ENCODE data around the gene UGDH. TPM values are rescaled to one million over a fixed set of nuclear protein-coding genes. Genes with fewer than 3 reads are reported as not detected.
"Not testable (repeated sequence)": the region's sequence is repeated elsewhere in the genome, so short reads cannot be mapped to it uniquely, and the experiment has no call there.

UGDH gene
- total RNA-seq: 10 to 100 TPM; 21.6 to 26.2 (median 23.2) TPM

DNA sequence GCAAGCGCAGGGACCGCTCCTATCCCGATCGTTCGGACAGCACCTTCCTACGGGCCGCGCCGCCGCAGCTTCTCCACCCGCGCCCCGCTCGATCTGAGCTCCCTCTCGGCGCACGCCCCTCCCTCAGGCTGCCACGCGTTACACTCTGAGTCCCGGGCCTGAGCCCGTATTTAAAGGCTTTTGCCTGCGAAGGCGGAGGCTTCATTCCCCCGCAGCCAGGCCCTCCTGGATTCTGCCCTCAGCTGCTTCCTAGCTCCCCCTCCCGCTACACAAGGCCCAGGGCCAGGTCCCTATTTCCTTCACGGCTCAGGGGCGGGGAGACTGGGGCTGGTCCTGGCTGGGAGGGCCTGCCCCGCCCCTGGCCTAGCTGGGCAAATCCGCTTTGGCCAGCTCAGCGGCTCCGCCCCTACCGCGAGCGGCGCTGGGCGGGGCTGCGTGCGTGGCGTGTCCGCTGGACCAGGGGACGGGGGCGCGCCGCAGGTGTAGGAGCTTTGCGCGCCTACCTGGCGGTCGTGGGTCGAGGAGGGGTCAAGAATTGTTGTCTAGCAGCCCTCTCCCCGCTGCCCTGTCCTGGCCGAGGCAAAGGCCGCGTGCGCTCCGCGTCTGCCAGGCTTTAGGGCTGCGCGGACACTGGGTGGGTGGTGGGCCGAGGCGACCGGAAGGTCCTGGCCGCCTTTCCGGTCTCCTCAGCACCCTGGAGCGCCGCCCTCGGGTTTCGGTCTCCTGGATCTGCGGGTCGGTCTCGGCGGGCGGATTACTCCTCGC is at the start of gene UGDH:
UGDH (minus strand) TSS at position 144 of the 765 bp plus-strand sequence. CDS start 5,927 bp downstream, outside the sequence.
- Mint-ChIP-seq H3K27me3 (ENCODE audit: low read depth) (no peaks in the 10 kb centered on the region), H3K4me1 (ENCODE audit: low read depth) (peaks cover 18% of the 10 kb centered on the region), H3K4me3 (peak within 1 kb of the TSS; percentile 99), H3K9me3 (peaks cover 18% of the 10 kb centered on the region), H3K36me3 (ENCODE audit: insufficient read depth) (peaks cover 15% of the 10 kb centered on the region)
- peak; percentile 87 for DNase-seq
- ATAC-seq: peak; percentile 99 to 100

DNA sequence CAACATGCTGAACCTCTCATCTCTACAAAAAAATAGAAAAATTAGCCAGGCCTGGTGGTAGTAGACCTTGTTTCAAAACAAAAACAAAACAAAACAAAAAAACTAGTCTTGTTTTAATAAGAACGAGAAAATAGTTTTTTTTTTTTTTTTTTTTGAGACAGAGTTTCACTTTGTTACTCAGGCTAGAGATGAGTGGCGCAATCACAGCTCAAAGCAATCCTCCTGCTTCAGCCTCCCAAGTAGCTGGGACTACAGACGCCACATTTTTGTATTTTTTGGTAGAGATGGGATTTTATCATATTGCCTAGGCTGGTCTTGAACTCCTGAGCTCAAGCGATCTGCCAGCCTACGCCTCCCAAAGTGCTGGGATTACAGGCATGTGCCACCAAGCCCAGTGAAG is 47.7 kb upstream of the UGDH start:
- Mint-ChIP-seq H3K4me3 (no peak overlapping the region), H3K36me3 (ENCODE audit: insufficient read depth) (no peaks in the 10 kb centered on the region), H3K27me3 (ENCODE audit: low read depth) (no peaks in the 10 kb centered on the region), H3K9me3 (no peaks in the 10 kb centered on the region), H3K4me1 (ENCODE audit: low read depth) (no peaks in the 10 kb centered on the region)
- DNase-seq (no peak), ATAC-seq (no peak)

- no peak overlapping the region for H3K4me3 Mint-ChIP-seq
- no peaks in the 10 kb centered on the region for H3K27me3 Mint-ChIP-seq (ENCODE audit: low read depth)
- peaks cover 5% of the 10 kb centered on the region for H3K4me1 Mint-ChIP-seq (ENCODE audit: low read depth)
- DNase-seq (no peak), ATAC-seq (no peak)
- H3K9me3 Mint-ChIP-seq: no peaks in the 10 kb centered on the region
- no peaks in the 10 kb centered on the region for H3K36me3 Mint-ChIP-seq (ENCODE audit: insufficient read depth)
These were observed 44.3 kb upstream of the UGDH start for GRCh38 chr4:39571504-39571903.

DNA sequence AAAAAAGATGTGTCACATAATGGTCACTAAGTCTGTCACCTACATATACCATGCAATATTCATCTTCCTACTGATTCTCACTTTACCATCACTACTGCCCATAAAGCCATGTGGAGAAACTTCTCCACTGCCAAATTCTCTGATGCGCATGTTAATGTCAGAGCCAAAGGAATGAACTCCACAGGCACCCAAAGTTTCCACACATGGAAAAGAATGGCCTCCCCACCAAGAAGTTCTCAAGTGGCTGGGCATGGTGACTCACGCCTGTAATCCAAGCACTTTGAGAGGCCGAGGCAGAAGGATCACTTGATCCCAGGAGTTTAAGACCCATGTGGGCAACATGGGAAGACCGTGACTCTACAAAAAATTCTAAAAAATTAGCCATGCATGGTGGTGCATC is 43.8 kb upstream of the UGDH start:
- DNase-seq (no peak), ATAC-seq (no peak)
- H3K4me1 Mint-ChIP-seq (ENCODE audit: low read depth): peaks cover 5% of the 10 kb centered on the region
- H3K36me3 Mint-ChIP-seq (ENCODE audit: insufficient read depth): peaks cover 3% of the 10 kb centered on the region
- H3K4me3 Mint-ChIP-seq: no peak overlapping the region
- H3K9me3 Mint-ChIP-seq: peaks cover 2% of the 10 kb centered on the region
- no peaks in the 10 kb centered on the region for H3K27me3 Mint-ChIP-seq (ENCODE audit: low read depth)

- ATAC-seq (no peak), DNase-seq (no peak)
- H3K9me3 Mint-ChIP-seq: peaks cover 6% of the 10 kb centered on the region
- H3K4me1 Mint-ChIP-seq (ENCODE audit: low read depth): peaks cover 5% of the 10 kb centered on the region
- no peak overlapping the region for H3K4me3 Mint-ChIP-seq
- no peaks in the 10 kb centered on the region for H3K27me3 Mint-ChIP-seq (ENCODE audit: low read depth)
- peaks cover 13% of the 10 kb centered on the region for H3K36me3 Mint-ChIP-seq (ENCODE audit: insufficient read depth)
These were observed 42.0 kb upstream of the UGDH start for GRCh38 chr4:39569209-39569608.

DNA sequence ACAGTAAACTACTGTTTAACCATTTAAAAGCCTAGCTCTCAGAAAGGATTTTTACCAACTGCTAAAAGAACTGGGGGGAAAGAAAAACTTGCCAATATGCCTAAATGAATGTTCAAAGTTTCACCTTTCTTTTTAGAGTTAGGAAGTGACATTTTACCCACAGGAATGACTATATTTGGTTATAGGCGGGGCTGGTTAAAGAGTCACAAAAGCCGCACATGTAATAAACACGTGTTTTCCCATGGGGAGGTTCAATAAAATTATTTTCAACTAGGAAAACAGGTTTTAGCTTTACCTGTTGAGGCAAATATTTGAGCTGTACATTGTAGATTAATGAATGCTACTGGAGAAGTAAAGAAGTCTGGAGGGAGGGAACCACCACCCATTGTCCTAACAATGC is 41.6 kb upstream of the UGDH start:
- Mint-ChIP-seq H3K36me3 (ENCODE audit: insufficient read depth) (peaks cover 13% of the 10 kb centered on the region), H3K9me3 (peaks cover 6% of the 10 kb centered on the region), H3K4me1 (ENCODE audit: low read depth) (peaks cover 5% of the 10 kb centered on the region), H3K27me3 (ENCODE audit: low read depth) (no peaks in the 10 kb centered on the region), H3K4me3 (no peak overlapping the region)
- DNase-seq: no peak
- ATAC-seq: no peak

GRCh38 chr4:39565878-39566600 is 38.8 kb upstream of the UGDH start:
- peaks cover 13% of the 10 kb centered on the region for H3K36me3 Mint-ChIP-seq (ENCODE audit: insufficient read depth)
- no peak overlapping the region for H3K4me3 Mint-ChIP-seq
- H3K9me3 Mint-ChIP-seq: peaks cover 6% of the 10 kb centered on the region
- H3K27me3 Mint-ChIP-seq (ENCODE audit: low read depth): no peaks in the 10 kb centered on the region
- no peak for DNase-seq
- peaks cover 5% of the 10 kb centered on the region for H3K4me1 Mint-ChIP-seq (ENCODE audit: low read depth)
- no peak for ATAC-seq

- Mint-ChIP-seq H3K4me1 (ENCODE audit: low read depth) (peaks cover 2% of the 10 kb centered on the region), H3K9me3 (peaks cover 6% of the 10 kb centered on the region)
- no peak for ATAC-seq
These were observed 36.2 kb upstream of the UGDH start for GRCh38 chr4:39563346-39563847.

DNA sequence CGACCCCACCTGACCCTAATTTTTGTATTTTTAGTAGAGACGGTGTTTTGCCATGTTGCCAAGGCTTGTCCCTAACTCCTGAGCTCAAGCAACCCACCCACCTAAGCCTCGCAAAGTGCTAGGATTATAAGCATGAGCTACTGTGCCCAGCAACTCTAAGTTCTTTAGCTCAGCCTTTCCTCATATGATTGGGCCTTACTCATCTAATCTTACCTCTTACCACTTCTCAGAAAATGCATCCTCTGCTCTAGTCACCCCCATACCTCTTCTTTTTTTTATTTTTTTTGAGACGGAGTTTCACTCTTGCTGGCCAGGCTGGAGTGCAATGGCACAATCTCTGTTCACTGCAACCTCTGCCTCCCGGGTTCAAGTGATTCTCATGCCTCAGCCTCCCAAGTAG is 35.6 kb upstream of the UGDH start:
- Mint-ChIP-seq H3K4me1 (ENCODE audit: low read depth) (no peaks in the 10 kb centered on the region), H3K36me3 (ENCODE audit: insufficient read depth) (peaks cover 13% of the 10 kb centered on the region), H3K27me3 (ENCODE audit: low read depth) (no peaks in the 10 kb centered on the region), H3K9me3 (peaks cover 6% of the 10 kb centered on the region), H3K4me3 (no peak overlapping the region)
- no peak for ATAC-seq
- DNase-seq: no peak

More at GRCh38 chr4:39563346-39563847, 36.2 kb upstream of the UGDH start:
- DNase-seq: no peak
- no peak overlapping the region for H3K4me3 Mint-ChIP-seq
- H3K27me3 Mint-ChIP-seq (ENCODE audit: low read depth): no peaks in the 10 kb centered on the region
- H3K36me3 Mint-ChIP-seq (ENCODE audit: insufficient read depth): peaks cover 13% of the 10 kb centered on the region

GRCh38 chr4:39559626-39560025 is 32.4 kb upstream of the UGDH start:
- H3K27me3 Mint-ChIP-seq (ENCODE audit: low read depth): no peaks in the 10 kb centered on the region

DNA sequence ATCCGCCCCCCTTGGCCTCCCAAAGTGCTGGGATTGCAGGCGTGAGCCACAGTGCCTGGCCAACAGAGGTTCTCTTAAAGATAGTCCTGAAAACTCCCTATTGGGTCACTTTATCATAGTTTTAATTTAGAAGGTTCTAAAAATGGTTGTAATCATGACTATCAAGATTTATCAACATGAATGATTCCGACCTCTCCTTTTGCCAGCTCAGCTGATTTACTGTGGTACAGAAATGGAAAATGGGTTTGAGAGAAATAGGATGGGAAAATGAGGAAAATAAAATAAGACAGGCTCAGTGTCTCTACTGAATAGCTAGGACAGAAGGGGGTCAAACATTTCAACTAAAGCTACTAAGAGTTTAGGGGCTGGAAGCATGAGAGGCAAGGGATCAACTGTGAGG is 28.2 kb upstream of the UGDH start:
- peaks cover 9% of the 10 kb centered on the region for H3K36me3 Mint-ChIP-seq (ENCODE audit: insufficient read depth)
- DNase-seq: no peak
- no peaks in the 10 kb centered on the region for H3K4me1 Mint-ChIP-seq (ENCODE audit: low read depth)
- H3K9me3 Mint-ChIP-seq: no peaks in the 10 kb centered on the region
- H3K27me3 Mint-ChIP-seq (ENCODE audit: low read depth): no peaks in the 10 kb centered on the region
- no peak overlapping the region for H3K4me3 Mint-ChIP-seq
- ATAC-seq: no peak

More at GRCh38 chr4:39559626-39560025, 32.4 kb upstream of the UGDH start:
- Mint-ChIP-seq H3K4me3 (no peak overlapping the region), H3K36me3 (ENCODE audit: insufficient read depth) (peaks cover 8% of the 10 kb centered on the region), H3K4me1 (ENCODE audit: low read depth) (no peaks in the 10 kb centered on the region), H3K9me3 (no peaks in the 10 kb centered on the region)
- no peak for DNase-seq
- no peak for ATAC-seq

DNA sequence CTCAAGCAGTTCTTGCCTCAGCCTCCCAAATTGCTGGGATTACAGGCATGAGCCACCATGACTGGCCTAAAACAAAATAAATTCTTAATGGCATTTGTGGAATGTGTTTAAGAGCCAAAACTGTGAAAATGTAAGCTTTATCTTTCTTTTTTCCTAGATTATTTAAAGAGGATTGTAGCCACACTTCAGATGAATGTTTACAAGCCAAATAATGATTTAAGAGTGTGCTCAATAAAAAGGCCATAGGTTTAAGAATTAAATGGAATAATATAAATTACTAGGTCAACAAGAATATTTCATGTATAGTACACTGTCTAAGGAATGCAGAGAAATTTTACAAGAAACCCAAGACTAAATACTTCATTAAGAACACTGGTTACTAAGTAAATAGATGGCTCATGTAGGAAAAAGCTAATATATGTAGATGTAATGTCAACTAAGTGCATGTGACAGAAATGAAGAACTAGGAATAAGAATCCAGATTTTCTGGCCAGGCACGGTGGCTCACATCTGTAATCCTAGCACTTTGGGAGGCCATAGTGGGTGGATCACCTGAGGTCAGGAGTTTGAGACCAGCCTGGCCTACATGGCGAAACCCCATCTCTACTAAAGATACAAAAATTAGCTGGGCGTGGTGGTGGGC is 21.3 kb upstream of the UGDH start:
- DNase-seq (no peak), ATAC-seq (no peak)
- no peaks in the 10 kb centered on the region for H3K9me3 Mint-ChIP-seq
- H3K4me1 Mint-ChIP-seq (ENCODE audit: low read depth): no peaks in the 10 kb centered on the region
- H3K4me3 Mint-ChIP-seq: no peak overlapping the region
- peaks cover 1% of the 10 kb centered on the region for H3K36me3 Mint-ChIP-seq (ENCODE audit: insufficient read depth)
- H3K27me3 Mint-ChIP-seq (ENCODE audit: low read depth): no peaks in the 10 kb centered on the region

DNA sequence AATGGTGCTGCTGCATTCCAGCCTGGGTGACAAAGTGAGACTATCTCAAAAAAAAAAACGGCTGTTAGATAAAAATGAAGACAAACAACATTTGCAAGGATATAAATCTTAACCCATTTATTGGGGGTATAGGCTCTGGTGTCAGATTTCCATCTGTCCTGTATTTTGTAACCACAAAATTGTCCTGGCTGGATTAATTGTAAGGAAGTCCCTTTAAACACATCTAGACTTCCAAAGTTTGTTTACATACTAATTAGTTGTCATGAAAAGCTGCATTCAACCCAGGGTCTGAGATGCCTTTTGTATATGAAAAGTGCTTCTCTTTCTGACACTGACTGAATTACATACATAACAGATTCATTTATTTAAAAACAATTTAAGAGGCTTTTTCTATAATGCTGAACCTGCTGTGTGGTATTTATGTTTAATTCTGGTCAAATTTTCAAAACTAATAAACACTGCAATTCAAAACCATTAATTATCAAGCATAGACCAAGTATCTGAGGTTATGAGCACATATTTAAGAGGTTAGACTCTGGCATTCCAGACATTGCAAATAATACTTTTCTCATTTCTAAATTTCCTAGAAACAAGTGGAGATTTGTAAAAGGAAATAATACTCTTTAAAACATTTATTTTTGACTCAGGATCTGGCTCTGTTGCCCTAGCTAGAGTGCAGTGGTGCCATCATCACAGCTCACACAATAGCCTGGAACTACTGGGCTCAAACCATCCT is 17.5 kb upstream of the UGDH start:
- no peaks in the 10 kb centered on the region for H3K4me1 Mint-ChIP-seq (ENCODE audit: low read depth)
- no peaks in the 10 kb centered on the region for H3K36me3 Mint-ChIP-seq (ENCODE audit: insufficient read depth)
- H3K4me3 Mint-ChIP-seq: no peak overlapping the region
- H3K9me3 Mint-ChIP-seq: no peaks in the 10 kb centered on the region
- DNase-seq: no peak
- ATAC-seq: no peak
- no peaks in the 10 kb centered on the region for H3K27me3 Mint-ChIP-seq (ENCODE audit: low read depth)

GRCh38 chr4:39544080-39544479 is 16.8 kb upstream of the UGDH start:
- H3K4me3 Mint-ChIP-seq; DNase-seq; H3K9me3 Mint-ChIP-seq; H3K36me3 Mint-ChIP-seq (ENCODE audit: insufficient read depth); H3K4me1 Mint-ChIP-seq (ENCODE audit: low read depth); H3K27me3 Mint-ChIP-seq (ENCODE audit: low read depth); ATAC-seq: not testable (repeated sequence)

All from activated T-cell treated with anti-CD3 and anti-CD28 coated beads, Interleukin-2, amount 50 U/mL, for 4 hours (primary cell).